Hematopoietic multipotent progenitor cell treated with erythropoietin and hydrocortisone succinate and interleukin-3 and kit ligand, for 15 days (in vitro differentiated cells): Measurements from ENCODE around the gene PAWR.
"Not testable (repeated sequence)": the region's sequence is repeated elsewhere in the genome, so short reads cannot be mapped to it uniquely, and the experiment has no call there.

ENCODE experiments used
- DNase-seq: peaks from one replicate; pipeline ENCODE4 v3.0.0-alpha.2; 2015; ENCODE audit warnings: low spot score

Gene PAWR

GRCh38 chr12:79686171-79686570 is 4.6 kb downstream of the PAWR start:
- DNase-seq, result no peak

- DNase-seq, result no peak
Observed at GRCh38 chr12:79685068-79685467, 5.7 kb downstream of the PAWR start.

GRCh38 chr12:79684338-79684737 is 6.4 kb downstream of the PAWR start:
- DNase-seq, result not testable (repeated sequence)

- DNase-seq, result no peak
Observed at GRCh38 chr12:79682593-79682992, 8.2 kb downstream of the PAWR start.

GRCh38 chr12:79681008-79681590 is 9.7 kb downstream of the PAWR start:
- no peak for DNase-seq

- no peak for DNase-seq
Observed at GRCh38 chr12:79680051-79680450, 10.7 kb downstream of the PAWR start.

GRCh38 chr12:79678306-79678705 is 12.5 kb downstream of the PAWR start:
- no peak for DNase-seq

GRCh38 chr12:79677672-79678071 is 13.1 kb downstream of the PAWR start:
- no peak for DNase-seq

- DNase-seq, result no peak
Observed at GRCh38 chr12:79676579-79676978, 14.2 kb downstream of the PAWR start.

GRCh38 chr12:79674629-79675028 is 16.1 kb downstream of the PAWR start:
- no peak for DNase-seq

GRCh38 chr12:79673354-79673753 is 17.4 kb downstream of the PAWR start:
- DNase-seq, result no peak

- no peak for DNase-seq
Observed at GRCh38 chr12:79668113-79668512, 22.7 kb downstream of the PAWR start.

- DNase-seq, result no peak
Observed at GRCh38 chr12:79665212-79665887, 25.4 kb downstream of the PAWR start.

- no peak for DNase-seq
Observed at GRCh38 chr12:79664518-79664917, 26.2 kb downstream of the PAWR start.

GRCh38 chr12:79662046-79662811 is 28.5 kb downstream of the PAWR start:
- no peak for DNase-seq

GRCh38 chr12:79661629-79662028 is 29.1 kb downstream of the PAWR start:
- DNase-seq, result no peak

- no peak for DNase-seq
Observed at GRCh38 chr12:79659961-79660431, 30.8 kb downstream of the PAWR start.

- DNase-seq, result no peak
Observed at GRCh38 chr12:79658221-79658620, 32.5 kb downstream of the PAWR start.

GRCh38 chr12:79657136-79657535 is 33.6 kb downstream of the PAWR start:
- no peak for DNase-seq

- DNase-seq, result no peak
Observed at GRCh38 chr12:79655036-79655435, 35.7 kb downstream of the PAWR start.

- no peak for DNase-seq
Observed at GRCh38 chr12:79652521-79652920, 38.2 kb downstream of the PAWR start.

- no peak for DNase-seq
Observed at GRCh38 chr12:79650440-79650839, 40.3 kb downstream of the PAWR start.

GRCh38 chr12:79648881-79649280 is 41.9 kb downstream of the PAWR start:
- DNase-seq, result no peak
